ENCODE data around the gene LRRC17. TPM values are rescaled to one million over a fixed set of nuclear protein-coding genes. Genes with fewer than 3 reads are reported as not detected.
"Not testable (repeated sequence)": the region's sequence is repeated elsewhere in the genome, so short reads cannot be mapped to it uniquely, and the experiment has no call there.

The LRRC17 gene
- polyA plus RNA-seq, 1 experiment = 964 TPM

GRCh38 chr7:102896585-102896984 is 16.2 kb upstream of the LRRC17 start:
- TF ChIP-seq, protein P1, sequence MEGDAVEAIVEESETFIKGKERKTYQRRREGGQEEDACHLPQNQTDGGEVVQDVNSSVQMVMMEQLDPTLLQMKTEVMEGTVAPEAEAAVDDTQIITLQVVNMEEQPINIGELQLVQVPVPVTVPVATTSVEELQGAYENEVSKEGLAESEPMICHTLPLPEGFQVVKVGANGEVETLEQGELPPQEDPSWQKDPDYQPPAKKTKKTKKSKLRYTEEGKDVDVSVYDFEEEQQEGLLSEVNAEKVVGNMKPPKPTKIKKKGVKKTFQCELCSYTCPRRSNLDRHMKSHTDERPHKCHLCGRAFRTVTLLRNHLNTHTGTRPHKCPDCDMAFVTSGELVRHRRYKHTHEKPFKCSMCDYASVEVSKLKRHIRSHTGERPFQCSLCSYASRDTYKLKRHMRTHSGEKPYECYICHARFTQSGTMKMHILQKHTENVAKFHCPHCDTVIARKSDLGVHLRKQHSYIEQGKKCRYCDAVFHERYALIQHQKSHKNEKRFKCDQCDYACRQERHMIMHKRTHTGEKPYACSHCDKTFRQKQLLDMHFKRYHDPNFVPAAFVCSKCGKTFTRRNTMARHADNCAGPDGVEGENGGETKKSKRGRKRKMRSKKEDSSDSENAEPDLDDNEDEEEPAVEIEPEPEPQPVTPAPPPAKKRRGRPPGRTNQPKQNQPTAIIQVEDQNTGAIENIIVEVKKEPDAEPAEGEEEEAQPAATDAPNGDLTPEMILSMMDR (IDR thresholded peaks at IDR 0.05; ENCODE audit: low read depth, low read length) = no peak
- Histone ChIP-seq H3K4me3 (ENCODE audit: low read depth, low read length) (no peak overlapping the region), H3K27ac (ENCODE audit: low read depth, low read length) (no peak overlapping the region), H3K27me3 (ENCODE audit: control insufficient read depth, insufficient read depth, low read length) (no peaks in the 10 kb centered on the region), H3K9me3 (ENCODE audit: control insufficient read depth, insufficient read depth, low read length) (no peaks in the 10 kb centered on the region)
- no peak for DNase-seq (ENCODE audit: low read depth, low spot score)
- POLR2A ChIA-PET = no interaction called here
- CTCF ChIA-PET = no interaction called here

GRCh38 chr7:102897211-102897631 is 15.6 kb upstream of the LRRC17 start:
- ChIA-PET POLR2A (no interaction called here), CTCF (no interaction called here)
- Histone ChIP-seq H3K9me3 (ENCODE audit: control insufficient read depth, insufficient read depth, low read length) (no peaks in the 10 kb centered on the region), H3K4me3 (ENCODE audit: low read depth, low read length) (no peak overlapping the region), H3K27ac (ENCODE audit: low read depth, low read length) (no peak overlapping the region), H3K27me3 (ENCODE audit: control insufficient read depth, insufficient read depth, low read length) (no peaks in the 10 kb centered on the region)
- TF ChIP-seq, protein P1 (IDR thresholded peaks at IDR 0.05; ENCODE audit: low read depth, low read length) = no peak
- no peak for DNase-seq (ENCODE audit: low read depth, low spot score)

DNA sequence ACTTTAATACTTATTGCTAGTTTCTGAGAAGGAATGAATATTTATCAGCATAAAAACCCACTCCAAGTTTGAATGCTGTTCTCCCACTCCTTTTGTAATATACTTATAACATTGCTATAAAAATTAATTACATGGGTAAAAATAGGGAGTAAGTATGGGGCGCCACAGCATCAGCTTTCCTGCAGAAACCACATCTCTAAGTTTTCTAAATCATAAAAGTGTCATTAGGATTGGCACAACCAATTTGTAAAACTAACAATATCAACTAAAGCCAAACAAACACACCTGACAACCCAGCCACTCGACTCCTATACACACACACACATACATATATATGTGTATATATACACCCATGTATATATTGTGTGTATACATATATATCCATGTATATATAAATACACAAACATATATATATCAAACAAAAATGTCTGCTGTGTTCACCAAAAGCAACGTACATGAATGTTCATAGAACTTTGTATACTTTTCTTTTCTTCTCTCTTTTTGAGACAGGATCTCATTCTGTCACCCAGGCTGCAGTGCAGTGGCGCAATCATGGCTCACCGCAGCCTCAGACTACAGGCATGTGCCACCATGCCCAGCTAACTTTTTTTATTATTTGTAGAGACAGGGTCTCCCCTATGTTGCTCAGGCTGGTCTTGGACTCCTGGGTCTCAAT is 14.8 kb upstream of the LRRC17 start:
- H3K27ac ChIP-seq (ENCODE audit: low read depth, low read length) = no peak overlapping the region
- TF ChIP-seq, protein P1 (IDR thresholded peaks at IDR 0.05; ENCODE audit: low read depth, low read length) = no peak
- CTCF ChIA-PET = no interaction called here

GRCh38 chr7:102898532-102898859 is 14.3 kb upstream of the LRRC17 start:
- no peak overlapping the region for H3K27ac ChIP-seq (ENCODE audit: low read depth, low read length)
- ChIA-PET CTCF (no interaction called here), POLR2A (no interaction called here)
- no peaks in the 10 kb centered on the region for H3K9me3 ChIP-seq (ENCODE audit: control insufficient read depth, insufficient read depth, low read length)
- H3K27me3 ChIP-seq (ENCODE audit: control insufficient read depth, insufficient read depth, low read length) = no peaks in the 10 kb centered on the region
- TF ChIP-seq, protein P1 (IDR thresholded peaks at IDR 0.05; ENCODE audit: low read depth, low read length) = no peak
- DNase-seq (ENCODE audit: low read depth, low spot score) = no peak
- no peak overlapping the region for H3K4me3 ChIP-seq (ENCODE audit: low read depth, low read length)

More for the DNA sequence above, 14.8 kb upstream of the LRRC17 start:
- H3K9me3 ChIP-seq (ENCODE audit: control insufficient read depth, insufficient read depth, low read length) = no peaks in the 10 kb centered on the region
- H3K27me3 ChIP-seq (ENCODE audit: control insufficient read depth, insufficient read depth, low read length) = no peaks in the 10 kb centered on the region
- POLR2A ChIA-PET = no interaction called here
- no peak for DNase-seq (ENCODE audit: low read depth, low spot score)
- H3K4me3 ChIP-seq (ENCODE audit: low read depth, low read length) = no peak overlapping the region

DNA sequence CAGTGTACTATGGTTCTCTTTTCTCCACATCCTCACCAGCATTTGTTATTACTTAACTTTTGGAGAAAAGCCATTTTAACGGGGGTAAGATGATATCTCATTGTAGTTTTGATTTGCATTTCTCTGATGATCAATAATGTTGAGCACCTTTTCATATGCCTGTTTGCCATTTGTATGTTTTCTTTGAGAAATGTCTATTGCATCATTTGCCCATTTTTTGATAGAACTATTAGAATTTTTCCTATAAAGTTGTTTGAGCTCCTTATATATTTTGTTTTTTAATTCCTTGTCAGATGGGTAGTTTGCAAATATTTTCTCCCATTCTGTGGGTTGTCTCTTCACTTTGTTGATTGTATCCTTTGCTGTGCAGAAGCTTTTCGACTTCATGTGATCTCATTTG is 10.7 kb upstream of the LRRC17 start:
- H3K4me3 ChIP-seq (ENCODE audit: low read depth, low read length); POLR2A ChIA-PET; H3K9me3 ChIP-seq (ENCODE audit: control insufficient read depth, insufficient read depth, low read length); H3K27ac ChIP-seq (ENCODE audit: low read depth, low read length); H3K27me3 ChIP-seq (ENCODE audit: control insufficient read depth, insufficient read depth, low read length); DNase-seq (ENCODE audit: low read depth, low spot score): not testable (repeated sequence)
- CTCF ChIA-PET = interaction anchor here (1.8 kb wide), 1 partner anchor 160 kb away, joined by 5 read pairs; no protein-coding TSS in a partner anchor

DNA sequence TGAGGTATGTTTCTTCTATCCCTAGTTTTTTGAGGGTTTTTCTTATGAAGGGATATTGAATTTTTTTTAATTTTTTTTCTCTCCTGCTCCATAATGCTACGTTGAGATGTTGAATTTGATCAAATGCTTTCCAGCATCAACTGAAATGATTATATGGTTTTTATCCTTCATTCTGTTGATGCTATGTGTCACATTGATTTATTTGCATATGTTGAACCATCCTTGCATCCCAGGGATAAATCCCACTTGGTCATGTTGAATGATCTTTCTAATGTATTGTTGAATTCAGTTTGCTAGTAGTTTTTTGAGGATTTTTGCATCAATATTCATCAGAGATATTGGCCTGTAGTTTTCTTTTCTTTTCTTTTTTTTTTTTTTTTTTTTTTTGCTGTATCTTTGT is 9.2 kb upstream of the LRRC17 start:
- H3K27ac ChIP-seq (ENCODE audit: low read depth, low read length); CTCF ChIA-PET; H3K4me3 ChIP-seq (ENCODE audit: low read depth, low read length); H3K27me3 ChIP-seq (ENCODE audit: control insufficient read depth, insufficient read depth, low read length); POLR2A ChIA-PET; H3K9me3 ChIP-seq (ENCODE audit: control insufficient read depth, insufficient read depth, low read length); DNase-seq (ENCODE audit: low read depth, low spot score): not testable (repeated sequence)

Measured in AG04450 (cell line).